Endothelial cell of hepatic sinusoid (primary cell): ENCODE measurements around the gene CD7.

Source experiments
- in situ Hi-C: cut with HindIII; loops from 2 replicates; pipeline ENCODE4 v1.10.0; 2017; ENCODE audit warnings: low sequenced_read_pairs

Gene CD7

DNA sequence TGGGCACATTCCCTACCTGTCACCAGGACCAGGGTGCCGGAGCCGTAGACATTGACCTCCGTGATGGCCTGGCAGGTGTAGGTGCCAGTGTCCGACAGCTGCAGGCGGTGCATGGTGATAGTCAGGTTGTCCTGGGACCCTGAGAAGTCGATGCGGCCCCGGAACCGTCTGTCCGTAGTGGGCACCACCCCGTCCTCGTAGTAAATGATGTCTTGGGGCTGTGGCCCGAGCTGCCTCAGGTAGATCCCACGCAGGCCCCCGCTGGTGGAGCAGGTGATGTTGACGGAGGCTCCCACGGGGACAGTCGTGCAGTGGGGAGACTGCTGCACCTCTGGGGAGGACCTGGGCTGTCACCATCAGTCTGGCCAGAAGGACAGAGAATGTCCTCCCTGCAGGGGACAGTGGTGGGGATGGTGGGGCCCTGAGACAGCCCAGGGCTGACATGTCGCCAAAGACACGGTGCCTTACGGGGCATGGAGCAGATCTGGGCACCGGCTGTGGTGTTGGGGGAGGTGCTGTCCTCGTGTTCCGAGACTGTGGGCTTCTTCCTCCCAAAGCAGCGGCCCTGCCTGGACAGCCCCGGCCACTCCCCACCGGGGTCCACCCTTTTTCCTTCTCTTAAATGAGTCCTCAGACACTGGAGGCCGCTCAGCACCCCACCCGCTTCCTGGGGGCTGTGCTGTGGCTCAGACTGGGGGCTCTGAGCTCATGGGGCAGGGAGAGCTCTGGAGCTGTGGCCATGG, 586 bp downstream of the CD7 start:
- in situ Hi-C loops, result no loop called here

DNA sequence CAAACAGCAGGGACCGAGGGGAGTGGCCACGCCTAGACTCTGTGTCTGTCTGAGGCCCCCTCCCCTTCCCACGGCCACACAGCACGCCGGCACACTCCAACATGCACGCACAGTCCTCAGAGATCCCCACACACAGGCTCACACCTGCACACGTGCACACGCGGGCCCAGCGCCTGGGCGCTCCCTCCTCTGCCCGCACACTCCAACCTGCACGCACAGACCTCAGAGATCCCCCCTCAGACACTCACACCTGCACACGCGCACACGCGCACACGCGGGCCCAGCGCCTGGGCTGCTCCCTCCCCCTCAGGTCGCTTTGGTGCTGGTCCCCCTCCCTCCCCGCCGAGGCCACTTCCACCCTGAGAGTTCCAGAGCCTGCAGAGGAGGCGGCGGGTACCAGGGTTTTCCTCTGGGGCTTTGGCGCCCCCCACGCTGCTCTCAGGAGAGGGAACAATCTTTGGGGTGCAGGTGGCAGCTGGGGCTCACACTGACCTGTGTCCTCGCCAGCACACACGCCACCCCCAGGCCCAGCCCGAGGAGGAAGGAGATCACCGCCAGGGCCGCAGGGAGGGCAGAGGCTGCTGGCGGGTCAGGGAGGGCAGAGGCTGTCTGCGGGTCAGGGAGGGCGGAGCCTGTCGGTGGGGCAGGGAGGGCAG, 1.6 kb downstream of the CD7 start:
- in situ Hi-C loops, result no loop called here

DNA sequence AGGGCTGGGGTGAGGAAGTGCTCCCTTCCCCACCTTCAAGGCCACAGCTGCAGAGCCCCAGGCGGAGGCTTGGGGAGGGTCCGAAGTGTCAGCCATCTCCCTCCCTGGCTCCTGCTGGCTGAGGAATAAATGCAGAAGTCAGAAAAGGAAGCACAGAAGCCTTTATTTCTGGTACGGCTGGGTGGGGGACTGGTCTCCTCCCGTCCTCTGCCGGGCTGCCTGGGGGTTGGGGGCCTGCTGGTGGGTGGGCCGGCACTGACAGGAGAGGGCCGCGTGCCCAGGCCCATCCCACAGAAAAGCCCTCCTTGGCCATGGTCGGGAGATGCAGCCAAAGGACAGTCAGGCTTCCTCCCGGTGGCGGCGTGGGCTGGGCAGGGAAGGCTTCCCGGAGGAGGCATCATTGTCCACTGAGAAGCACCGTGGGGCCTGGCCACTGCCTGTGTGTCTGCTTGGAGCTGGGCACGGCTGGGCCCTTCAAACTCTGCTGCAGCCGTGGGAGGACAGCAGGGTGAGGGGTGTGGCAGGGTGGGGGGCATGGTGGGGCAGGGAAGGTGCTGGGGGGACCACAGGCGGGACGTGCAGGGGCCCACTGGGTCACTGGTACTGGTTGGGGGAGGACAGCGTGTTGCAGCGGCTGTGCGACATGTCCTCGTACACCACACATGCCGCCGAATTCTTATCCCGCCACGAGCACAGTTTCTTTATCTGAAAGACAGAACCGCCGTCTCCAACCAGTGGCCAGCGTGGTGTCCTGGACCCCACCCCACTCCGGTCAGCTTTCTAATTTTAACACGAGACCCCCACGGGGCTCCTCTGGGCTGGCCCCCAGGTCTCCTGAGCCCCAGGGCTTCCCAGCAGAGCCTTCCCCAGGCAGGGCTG, 2.4 kb downstream of the CD7 start:
- in situ Hi-C loops, result no loop called here

DNA sequence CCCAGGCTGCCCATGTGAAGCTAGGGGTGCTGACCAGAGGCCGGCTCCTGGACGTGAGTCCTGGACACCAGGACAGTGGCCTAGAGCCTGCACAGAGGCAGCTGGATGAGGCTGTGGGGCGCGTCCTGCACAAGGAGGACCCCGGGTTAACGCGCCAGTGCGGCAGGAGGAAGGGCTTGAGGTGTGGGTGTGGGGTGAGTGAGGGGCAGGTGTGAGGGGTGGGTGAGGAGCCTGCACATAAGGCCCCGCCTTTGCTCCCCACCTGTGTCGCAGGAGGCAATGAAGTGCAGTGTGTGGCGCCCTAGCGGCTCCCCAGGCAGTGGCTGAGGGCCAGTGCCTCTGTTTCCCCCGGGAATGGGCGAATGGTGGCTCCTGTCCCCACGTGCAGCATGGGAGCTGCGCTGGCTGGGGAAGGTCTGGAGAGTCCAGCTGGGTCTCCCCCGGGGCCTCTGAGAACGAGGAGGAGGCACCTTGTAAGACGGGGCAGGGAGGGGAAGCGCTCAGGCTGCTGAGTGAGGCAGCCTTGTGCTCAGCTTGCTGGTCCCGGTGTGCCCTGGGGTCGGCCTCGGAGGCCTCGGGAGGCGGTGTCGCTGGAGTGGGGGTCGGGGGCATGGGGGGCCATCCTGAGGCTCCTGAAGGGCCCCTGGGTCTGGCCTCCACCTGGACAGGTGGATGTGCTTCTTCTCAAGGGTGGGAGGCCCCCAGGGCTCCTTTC, 3.2 kb downstream of the CD7 start:
- in situ Hi-C loops, result no loop called here

DNA sequence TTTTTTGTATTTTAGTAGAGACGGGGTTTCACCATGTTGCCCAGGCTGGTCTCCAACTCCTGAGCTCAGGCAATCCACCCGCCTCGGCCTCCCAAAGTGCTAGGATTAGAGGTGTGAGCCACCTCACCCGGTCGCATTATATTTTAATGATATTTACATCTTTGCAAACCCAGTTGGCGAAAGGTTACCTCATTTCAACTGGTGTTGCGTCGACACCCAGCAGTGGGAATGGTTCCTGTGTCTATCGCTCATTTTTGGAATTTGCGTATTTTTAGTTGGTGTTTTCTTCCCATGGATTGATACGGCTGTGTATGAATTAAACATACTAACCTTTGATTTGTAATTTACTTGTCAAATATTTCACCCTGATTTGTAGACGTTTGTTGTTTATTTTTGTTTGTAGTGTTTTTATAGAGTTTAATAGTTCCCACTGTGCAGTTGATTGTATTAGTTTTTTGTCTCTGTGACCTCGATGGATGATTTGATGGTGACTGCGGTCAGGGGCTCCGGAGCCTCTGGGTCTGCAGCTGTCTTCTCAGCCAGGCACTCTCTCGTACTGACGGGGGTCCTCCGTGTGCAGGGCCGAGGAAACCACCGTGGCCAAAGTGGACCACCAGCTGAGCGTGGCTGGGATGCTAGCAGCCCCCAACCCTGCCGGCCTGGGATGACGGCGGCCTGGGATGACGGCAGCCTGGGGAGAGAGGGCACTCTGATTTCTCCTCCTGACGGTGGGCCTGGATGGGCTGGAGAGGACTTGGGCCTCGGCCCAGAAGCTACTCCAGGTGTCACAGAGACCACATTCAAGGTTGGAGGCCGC, 4.0 kb downstream of the CD7 start:
- in situ Hi-C loops, result no loop called here

DNA sequence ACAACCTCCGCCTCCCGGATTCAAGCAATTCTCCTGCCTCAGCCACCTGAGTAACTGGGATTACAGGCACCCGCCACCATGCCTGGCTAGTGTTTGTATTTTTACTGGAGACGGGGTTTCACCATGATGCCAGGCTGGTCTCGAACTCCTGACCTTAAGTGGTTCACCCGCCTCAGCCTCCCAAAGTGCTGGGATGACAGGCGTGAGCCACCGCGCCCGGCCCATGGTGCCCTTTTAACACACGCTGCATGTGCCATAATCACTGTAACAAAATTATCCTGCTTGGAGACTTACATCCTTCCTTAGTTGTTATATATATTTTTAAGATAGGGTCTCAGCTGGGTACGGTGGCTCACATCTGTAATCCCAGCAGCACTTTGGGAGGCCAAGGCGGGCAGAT, 5.4 kb downstream of the CD7 start:
- in situ Hi-C loops, result no loop called here

DNA sequence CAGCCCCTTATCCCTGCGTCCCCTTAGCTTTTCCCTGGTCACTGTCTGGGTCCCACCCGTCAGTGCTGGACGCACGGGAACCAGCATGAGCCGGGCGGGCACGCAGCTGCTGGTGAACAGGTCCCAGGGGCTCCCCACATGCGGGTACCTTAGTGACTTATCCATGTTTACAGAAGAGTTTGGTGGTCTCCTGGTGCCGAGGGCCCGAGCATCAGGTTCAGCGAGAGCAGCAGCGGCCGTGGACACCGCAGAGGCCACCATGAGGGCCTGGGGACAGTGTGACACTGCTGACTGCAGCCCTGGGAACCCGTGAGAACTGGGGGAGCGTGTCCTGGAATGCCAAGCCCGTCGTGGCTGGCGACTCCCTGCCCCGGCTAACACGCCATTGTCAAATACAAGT, 6.5 kb downstream of the CD7 start:
- in situ Hi-C loops, result no loop called here

DNA sequence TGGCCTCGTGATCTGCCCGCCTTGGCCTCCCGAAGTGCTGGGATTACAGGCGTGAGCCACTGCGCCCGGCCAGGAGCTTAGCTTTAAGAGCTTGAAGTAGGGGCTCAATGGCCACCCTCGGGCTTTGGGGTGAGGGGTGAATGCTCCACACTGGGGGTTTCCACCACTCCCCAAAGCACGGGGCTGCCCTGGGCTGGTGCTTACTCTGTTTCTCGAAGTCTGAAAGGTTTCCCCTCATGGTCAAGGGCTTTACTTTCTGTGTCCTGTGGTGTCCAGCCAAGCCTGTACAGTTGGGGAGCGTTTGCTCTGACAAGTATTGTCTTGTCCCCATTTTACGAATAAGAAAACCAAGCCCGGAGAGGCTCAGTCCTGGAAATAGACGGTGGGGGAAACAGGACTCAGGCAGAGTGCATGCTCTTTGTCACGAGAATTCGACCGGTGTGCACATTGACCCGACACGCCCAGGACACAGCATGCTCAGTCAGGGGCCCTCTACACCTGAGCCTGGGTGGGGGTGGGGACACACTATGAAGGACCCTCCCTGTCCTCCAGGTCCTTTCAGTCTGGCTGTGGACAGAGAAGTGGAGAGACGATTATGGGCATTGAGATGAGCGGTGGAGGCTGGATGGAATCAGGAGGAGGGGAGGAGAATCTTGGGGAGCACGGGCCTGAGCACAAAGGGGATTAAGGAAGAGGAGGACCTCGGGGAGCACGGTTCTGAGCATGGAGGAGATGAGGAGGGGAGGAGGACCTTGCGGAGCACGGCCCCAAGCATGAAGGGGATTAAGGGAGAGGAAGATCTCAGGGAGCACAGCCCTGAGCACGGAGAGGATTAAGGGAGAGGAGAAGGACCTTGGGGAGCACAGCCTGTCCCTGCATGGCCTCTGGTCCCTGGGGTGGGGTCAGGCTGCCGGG, 7.5 kb downstream of the CD7 start:
- in situ Hi-C loops, result loop anchor here (5.0 to 10.0 kb wide), 2 partner anchors 37 to 105 kb away; no protein-coding TSS in a partner anchor

DNA sequence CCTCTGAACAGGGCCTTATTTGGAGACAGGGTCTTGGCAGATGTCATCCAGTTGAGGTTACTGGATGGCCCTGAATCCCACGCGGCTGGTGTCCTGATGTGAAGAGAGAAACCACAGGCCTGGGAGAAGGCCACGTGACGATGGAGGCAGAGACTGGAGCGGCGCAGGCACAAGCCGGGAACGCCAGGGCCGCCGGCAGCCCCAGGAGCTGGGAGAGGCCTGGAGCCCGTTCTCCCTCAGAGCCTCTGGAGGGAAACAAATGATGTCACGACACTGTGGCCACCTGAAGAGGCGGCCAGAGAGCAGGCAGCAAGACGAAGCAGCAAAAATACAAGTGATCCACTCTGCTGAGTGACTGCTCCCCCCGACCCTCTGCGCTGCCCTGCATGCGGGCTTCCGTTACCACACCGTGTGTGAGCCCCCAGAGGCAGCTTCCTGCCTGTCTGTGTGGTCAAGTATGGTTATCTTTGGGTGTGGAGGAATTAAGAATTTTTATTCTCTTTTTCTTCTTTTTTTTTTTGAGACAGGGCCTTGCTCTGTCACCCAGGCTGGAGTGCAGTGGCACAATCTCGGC, 11.6 kb downstream of the CD7 start:
- in situ Hi-C loops, result loop anchor here (5.0 to 10.0 kb wide), 2 partner anchors 41 to 101 kb away; no protein-coding TSS in a partner anchor

DNA sequence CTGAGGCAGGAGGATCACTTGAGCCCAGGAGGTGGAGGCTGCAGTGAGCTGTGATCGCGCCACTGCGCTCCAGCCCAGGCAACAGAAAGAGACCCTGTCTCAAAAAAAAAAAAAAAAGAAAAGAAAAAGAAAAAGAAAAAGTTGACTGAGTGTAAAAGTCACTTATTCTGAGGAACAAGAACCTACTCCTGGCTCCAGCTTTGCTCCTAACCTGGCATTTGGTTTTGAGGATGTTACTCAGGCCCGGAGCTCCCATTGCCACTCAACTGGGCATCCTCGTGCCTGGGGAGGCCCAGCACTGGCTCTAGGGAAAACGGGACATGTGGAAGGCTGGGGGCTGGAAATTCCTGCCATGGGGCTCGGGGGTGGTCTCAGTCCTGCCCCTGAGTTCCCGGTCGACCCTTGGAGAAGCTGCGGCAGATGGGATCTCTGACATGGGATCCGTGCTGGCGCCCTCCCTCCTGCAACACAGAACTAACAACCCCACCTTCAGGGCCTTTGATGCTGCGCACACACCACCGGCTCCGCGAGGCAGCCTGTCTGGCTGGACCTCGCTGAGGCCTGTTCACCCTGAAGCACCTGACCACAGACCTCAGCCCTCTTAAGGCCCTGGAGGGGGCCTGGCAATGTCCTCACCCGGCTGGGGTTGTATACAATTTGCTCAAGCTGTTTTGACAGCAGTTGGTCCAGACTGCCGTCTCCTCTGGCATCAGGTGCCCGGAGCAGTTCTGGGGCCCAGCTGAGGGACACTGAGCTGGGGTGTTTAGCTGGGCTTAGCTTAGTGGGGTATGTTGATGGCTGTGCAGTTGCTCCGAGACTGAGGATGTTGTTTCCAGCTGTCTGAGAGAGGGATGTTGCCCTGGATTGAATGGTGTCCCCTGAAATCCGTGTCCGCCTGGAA, 12.3 kb downstream of the CD7 start:
- in situ Hi-C loops, result loop anchor here (5.0 to 10.0 kb wide), 2 partner anchors 42 to 100 kb away; no protein-coding TSS in a partner anchor

DNA sequence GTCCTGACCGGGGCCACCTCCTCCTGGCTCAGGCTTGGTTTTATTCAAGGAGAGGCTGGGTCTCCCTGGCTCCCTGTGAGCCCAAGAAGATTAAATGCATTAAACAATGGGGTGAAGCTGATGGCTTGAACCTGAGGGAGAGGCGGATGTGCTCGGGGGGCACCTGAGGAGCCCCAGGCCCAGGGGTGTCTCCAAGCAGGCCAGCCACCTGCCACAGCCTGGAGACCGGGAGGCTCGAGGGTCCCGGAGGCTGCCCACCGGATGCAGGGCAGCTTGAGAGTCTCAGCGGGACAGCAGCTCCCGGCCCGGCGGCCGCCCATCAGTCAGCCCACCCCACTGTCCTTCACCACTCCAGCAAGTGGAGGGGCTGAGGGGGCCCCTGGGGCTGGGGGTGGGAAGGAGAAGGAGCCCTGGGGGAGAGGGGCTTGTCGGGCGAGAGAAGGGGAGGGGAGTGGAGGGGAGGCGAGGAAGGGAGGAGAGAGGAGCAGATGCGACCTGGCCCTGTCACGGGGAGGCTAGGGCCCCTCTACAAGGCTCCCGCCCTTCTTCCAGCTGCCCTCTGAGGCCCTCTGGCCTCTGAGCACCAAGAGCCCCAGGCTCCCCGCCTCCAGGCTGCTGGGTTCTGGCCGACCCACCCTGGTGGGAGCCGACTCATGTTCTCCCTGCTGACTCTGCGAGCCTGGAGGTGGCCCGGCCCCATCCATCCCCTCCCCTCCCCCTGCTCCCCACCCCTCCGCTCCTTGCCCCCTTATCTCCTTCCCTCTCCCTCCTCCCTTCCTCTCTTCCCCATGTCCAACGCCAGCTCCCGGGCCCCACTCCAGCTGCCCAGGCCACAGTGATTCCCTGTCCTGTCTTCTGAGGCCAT, 13.2 kb downstream of the CD7 start:
- in situ Hi-C loops, result loop anchor here (10.0 kb wide), 1 partner anchor 99 kb away; no protein-coding TSS in a partner anchor

DNA sequence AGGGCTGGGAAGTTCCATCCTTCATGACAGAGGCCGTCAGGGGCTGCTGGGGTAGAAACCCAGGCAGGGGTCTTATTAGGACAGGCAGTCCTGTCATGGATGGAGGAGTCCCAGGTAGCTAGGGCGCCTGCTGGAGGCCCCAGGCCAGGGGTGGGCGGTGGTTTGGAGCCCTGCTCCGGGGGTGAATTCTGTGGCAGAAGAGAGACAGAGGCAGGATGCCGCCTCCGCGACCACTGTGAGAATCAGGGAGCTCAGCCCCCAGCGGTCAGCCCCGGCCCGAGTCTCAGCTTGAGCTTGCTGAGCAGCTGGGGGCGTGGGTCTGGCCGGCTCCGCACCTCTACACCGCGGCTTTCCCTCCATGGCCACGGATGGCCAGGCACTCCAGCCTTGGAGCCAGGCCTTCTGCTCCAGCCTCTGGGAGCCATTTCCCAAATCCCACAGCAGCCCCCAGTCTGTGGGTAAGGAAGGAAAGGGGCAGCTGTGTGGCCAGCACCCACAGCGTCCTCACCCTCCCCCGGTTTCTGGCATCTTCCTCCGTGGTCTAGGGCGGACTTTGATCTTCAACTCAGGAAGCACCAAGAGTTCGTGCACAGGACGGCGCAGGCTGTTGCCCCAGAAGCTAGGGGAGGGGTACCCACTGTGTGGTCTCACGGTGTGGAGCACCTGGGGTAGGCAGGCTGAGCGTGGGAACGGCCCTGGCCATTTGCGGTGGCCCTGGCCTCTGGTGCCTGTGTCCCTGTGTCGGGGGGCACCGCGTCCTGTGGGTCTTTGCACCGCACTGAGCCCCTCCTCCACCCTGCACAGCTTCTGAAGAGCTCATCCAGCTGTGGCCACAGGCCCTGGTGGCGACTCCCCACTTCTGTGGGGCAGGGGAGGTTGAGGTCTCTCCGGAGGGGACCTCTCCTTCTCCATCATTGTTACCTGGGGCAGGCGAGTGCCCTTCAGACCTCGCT, 14.1 kb downstream of the CD7 start:
- in situ Hi-C loops, result loop anchor here (10.0 kb wide), 1 partner anchor 98 kb away; no protein-coding TSS in a partner anchor

DNA sequence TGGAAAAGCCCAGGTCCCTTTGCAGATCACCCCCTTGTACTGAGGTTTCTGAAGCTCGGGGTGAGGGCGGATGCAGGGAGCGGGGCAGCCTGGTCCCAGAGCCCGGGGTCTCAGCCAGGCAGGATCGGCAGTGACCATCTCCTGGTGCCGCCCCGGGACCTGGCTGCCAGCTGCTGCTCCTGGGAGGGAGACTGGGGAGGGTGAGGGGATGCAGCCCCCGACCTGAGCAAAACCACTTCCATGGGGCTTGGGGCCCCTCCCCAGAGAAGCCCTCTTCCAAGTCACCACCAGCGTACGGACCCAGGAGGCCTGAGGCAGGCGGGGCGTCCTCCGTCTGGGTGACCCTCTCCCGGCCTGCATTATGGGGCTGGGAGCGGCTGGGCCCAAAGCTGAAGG, 14.8 kb downstream of the CD7 start:
- in situ Hi-C loops, result loop anchor here (10.0 kb wide), 1 partner anchor 98 kb away; no protein-coding TSS in a partner anchor

DNA sequence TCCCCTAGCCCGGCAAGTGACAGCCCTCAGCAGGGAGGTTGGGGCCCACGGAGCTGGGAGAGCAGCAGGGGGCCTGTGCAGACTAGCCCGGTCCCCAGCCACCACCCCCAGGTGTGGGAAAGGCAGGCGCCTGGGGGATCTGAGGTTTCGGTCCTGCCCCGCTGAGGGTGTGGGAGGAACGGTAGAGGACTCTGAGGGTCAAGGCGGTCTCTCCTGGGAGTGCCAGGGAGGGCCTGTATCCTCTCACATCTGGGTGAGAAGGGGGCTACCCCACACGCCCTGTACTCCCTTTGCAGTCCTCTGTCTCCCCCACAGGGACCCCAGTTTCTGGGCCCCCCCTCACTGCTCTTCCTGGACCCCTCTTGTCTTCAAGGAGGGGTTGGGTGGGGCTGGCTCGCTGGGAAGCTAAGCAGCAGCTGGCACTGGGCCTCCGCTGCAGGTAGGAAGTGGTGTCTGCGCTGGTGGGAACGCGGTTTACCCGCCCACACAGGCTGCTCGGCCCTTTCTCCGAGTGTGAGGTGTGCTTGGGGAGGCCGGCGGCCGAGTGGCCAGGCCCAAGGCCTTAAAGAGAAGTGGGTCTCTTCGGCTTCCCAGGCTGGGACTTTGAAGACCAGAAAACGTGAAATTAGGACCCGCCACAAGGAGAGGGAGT, 15.4 kb downstream of the CD7 start:
- in situ Hi-C loops, result loop anchor here (10.0 kb wide), 1 partner anchor 97 kb away; no protein-coding TSS in a partner anchor
